SK-MEL-5 (cell line): ENCODE measurements around the gene TMEM115. TPM values are rescaled to one million over a fixed set of nuclear protein-coding genes. Genes with fewer than 3 reads are reported as not detected.

Source experiments
- DNase-seq: peaks from one replicate; pipeline ENCODE4 v3.0.0-alpha.2; 2016; ENCODE audit warnings: low read depth, low spot score
- in situ Hi-C: cut with HindIII; loops from 2 replicates; pipeline ENCODE4 v1.10.0; 2016; ENCODE audit warnings: low sequenced_read_pairs, high pct_unique_total_duplicates, low pct_unique_long_range_greater_than_20kb
- total RNA-seq: library from RNA; depleted of rRNA; stranded (reverse); fragments of >200 nt; shearing (Covaris generic); gene quantifications from 2 replicates; pipeline ENCODE4 v1.2.3, GENCODE V29; 2014

The TMEM115 gene
- total RNA-seq, 1 experiment from 2014 or later = 40.8 TPM

DNA sequence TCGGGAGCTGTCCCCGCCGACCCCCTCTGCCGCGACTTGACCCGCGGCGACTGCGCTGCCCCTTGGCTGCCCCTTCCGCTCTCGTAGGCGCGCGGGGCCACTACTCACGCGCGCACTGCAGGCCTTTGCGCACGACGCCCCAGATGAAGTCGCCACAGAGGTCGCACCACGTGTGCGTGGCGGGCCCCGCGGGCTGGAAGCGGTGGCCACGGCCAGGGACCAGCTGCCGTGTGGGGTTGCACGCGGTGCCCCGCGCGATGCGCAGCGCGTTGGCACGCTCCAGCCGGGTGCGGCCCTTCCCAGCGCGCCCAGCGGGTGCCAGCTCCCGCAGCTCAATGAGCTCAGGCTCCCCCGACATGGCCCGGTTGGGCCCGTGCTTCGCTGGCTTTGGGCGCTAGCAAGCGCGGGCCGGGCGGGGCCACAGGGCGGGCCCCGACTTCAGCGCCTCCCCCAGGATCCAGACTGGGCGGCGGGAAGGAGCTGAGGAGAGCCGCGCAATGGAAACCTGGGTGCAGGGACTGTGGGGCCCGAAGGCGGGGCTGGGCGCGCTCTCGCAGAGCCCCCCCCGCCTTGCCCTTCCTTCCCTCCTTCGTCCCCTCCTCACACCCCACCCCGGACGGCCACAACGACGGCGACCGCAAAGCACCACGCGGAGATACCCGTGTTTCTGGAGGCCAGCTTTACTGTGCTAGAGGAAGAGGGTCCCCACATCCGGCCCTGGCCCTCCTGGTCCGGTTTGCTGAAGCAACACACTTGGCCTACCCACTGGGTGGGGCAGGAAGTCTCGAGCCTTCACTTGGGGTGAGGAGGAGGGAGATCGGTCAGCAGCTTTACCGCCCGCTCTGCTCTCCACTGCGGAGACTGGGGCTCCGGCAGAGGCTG, 18.6 kb downstream of the TMEM115 start, which contains the start of gene RASSF1:
Gene RASSF1 (minus strand): TSS at position 389 of the 882 bp plus-strand sequence. CDS start 31 bp downstream, at position 358.
- in situ Hi-C loops = no loop called here
- no peak for DNase-seq

DNA sequence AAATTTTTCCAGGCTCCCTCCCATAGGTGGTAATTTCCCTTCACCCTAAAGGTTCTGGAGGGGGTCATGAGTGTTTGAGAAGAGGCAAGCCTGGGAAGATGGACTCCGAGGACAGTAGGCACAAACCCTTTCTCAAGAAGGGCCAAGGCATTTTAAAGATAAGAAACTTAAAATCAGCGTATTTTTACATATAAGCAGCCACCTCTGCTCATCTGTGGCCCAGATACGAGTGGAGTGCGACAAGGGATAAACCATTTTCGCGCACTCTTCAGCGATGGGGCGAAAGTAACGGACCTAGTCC, 19.2 kb downstream of the TMEM115 start:
- DNase-seq = no peak
- in situ Hi-C loops = no loop called here

DNA sequence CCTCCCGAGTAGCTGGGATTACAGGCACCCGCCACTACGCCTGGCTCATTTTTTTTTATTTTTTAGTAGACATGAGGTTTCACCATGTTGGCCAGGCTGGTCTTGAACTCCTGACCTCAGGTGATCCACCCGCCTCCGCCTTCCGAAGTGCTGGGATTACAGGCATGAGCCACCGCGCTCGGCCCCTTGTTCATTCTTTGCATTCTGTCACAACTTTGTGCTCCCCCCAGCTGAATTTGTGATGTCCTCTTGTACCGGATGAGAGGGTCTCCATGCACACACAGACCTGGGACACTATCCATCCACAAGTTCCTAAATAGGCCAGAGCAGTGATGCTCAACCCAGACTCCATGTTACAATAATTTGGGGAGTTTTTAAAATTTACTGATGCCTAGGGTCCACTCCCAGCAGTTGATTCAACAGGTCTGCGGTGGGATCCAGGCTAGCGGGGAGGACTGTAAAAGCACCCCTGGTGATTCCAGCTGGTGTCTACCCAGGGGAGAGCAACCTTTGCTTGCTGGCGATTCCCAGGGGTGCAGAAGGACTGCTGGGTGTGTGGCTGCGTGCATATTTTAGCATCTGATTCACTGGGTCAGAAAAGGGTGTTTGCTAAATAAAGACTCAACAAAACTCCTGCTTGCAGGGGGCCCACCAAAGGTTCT, 19.7 kb downstream of the TMEM115 start:
- in situ Hi-C loops = no loop called here
- no peak for DNase-seq

DNA sequence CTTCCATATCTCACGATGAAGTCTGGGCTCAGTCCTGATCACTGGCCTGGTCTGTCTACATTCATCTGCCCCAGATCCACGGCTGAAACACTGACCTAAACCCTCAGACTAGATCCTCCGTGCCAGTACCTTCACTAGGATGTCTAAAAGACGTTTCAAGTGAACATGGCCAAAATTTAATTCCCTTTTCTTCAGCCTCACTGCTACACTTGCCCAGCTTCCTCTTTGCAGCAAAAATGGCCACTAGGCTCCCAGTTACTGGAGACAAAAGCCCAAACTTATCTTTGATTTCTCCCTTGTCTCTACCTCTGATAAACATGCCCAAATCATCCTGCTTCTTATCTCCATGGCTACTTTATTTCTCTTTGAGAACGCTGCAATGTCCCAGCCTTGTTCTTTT, 20.4 kb downstream of the TMEM115 start:
- in situ Hi-C loops = no loop called here

DNA sequence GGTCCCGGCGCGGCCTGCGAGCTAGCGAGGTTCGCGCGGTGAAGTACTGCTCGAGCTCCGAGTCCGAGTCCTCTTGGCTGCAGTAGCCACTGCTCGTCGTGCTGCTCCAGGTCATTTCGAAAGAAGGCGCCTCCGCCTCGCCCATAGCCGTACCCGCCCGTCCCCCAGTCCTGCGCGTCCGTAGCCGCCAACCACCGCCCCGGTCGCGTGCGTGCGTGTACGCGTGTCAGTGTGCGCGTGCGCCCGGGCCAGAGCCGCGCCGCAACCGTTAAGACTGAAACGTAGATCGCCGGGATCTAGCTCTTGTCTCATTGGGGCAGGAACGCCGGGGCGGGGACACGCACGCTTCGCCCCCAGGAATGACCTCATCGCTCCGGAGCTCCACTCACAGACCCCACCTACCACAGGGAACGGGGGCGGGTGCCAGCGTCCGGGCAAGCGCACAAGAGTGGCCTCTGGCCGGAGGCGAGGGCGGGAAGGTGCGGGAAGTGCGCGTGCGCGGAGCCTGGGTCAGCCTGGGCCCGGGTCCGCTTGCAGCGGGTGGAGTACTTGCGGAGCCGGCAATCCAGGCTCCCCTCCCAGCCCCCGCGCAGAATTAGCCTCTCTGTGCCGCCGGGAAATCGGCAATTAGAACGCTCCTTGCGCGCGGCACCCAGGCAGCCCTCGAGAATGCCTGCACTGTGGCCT, 22.0 kb downstream of the TMEM115 start:
- DNase-seq = peak; percentile 99
- in situ Hi-C loops = no loop called here

More for the DNA sequence above, 20.4 kb downstream of the TMEM115 start:
- no peak for DNase-seq

DNA sequence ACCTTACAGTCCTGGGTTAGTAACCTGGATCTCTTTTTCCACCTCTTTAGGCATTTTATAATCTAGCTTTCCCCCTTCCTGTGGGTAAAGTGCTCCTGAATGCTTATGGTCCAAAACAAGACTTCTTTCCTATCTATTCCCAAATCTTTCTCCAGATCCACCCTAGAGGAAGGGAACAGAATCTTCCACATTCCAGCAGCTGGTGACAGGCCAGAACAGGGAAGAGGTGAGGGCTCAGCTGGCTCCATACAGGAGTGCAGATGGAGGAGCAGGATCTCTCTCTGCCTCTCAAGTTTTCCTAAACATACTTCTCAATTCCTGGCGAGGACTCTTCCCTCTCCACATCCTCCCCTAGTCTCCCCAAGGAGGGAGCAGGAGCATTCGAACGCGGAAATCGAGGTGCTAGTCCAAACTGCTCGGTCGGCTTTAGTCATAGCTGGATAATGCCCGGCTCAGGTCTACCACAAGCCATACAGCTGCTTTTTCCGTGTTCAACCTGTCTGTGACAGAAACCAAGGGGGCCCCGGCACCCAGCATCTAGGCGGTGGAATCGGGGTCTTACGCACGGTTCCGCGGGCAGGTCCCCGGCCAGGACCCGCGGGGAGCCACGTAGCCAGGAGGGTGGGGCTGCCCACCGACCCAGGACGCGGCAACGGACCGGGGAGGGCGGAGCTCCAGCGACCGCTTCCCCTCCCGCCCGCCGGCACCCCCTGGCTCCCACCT, 22.7 kb downstream of the TMEM115 start:
- in situ Hi-C loops = no loop called here
- no peak for DNase-seq

DNA sequence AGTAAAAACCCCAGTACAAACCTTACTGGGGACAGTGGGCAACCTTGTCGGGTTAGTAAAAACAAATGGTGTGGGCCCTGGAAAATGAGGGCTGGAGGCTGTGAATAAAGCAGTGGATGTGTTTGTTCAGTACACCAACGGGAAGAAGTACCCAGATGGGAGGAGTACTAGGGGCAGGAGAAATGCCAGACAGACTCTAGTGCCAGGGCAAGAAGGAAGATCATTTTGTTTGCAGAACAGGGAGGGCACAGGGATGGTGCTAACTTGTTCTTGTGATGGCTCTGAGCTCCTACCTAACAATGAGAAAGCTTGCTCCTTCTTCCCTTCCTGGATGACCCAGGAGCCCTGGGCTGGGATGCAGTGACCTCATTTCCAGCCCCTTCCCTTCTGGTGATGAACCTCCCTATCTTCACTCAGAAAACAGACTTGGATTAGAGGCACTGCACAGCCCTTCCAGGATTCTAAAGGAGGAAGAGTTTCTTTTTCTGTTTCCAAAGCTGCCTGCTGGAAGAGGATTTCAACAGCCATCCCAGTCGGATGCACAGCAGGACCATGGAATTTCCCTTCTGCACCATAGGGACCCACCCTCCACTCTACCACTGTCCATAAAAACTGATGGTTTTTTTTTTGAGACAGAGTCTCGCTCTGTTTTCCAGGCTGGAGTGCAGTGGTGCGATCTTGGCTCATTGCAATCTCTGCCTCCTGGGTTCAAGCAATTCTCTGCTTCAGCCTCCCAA, 24.8 kb downstream of the TMEM115 start:
- in situ Hi-C loops = no loop called here
- DNase-seq = no peak

DNA sequence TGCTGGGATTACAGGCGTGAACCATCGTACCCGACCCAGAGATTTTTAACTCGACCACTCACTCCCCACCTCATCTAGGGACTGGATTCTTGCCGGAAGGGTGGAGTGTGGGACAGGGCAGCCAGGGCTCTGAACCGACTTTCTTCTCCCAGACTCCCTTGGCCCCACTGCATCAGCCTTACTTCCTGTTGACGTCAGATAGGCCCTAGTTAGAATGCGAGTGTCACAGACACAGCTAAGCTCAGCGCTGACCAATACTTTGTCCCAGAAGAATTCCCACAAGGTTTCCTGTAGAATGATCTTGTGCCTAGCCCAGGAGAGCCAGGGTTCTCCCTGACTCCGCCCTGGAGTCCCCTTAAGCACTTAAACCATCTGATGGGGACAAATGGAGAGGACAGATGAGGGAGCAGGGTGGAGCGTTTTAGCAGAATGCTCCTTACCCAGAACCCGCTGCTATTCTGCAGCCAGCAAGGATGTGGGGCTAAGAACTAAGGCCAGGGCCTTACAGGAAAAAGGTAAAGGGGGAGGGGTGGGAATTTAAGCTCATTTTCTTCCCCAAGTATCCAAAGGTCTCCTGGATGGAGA, 25.5 kb downstream of the TMEM115 start:
- peak; percentile 58 for DNase-seq
- in situ Hi-C loops = no loop called here

DNA sequence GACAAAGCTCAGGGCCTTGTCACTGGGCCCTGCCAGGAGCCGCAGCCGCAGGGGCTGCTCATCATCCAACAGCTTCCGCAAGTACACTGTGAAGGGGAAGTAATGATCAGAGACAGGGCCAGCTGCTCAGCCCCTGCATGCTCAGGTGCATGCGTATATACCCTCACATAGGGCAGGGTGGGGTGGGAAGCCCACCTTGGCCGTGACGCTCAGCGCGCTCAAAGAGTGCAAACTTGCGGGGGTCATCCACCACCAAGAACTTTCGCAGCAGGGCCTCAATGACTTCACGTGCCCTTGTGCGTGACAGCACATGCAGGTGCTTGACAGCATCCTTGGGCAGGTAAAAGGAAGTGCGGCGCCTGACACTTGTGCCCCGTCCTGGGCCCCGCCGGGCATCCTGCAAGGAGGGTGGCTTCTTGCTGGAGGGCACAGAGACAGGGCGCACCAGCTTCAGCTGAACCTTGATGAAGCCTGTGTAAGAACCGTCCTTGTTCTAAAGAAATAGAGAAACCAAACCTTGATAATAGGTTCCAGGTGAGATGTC, 27.9 kb downstream of the TMEM115 start:
- in situ Hi-C loops = no loop called here
- DNase-seq = no peak

DNA sequence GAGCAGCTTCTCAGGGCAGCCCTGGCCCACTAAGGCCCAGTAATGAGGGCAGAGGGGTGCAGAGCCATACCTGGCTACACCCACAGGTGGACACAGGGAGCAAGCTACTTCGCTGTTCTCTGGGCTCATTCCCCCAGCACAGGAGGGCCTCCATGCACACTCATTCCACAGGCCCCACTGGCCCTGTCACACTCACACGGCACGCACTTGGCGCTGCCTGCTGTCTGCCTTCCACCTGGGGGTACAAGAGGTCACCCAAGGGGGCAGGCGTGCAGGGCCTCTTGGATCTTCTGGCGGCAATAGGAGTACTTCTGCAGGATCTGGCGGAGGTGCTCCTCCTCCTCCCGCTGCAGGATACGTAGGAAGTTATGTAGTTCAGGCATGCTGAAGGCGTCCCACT, 29.0 kb downstream of the TMEM115 start:
- in situ Hi-C loops = no loop called here
- no peak for DNase-seq

DNA sequence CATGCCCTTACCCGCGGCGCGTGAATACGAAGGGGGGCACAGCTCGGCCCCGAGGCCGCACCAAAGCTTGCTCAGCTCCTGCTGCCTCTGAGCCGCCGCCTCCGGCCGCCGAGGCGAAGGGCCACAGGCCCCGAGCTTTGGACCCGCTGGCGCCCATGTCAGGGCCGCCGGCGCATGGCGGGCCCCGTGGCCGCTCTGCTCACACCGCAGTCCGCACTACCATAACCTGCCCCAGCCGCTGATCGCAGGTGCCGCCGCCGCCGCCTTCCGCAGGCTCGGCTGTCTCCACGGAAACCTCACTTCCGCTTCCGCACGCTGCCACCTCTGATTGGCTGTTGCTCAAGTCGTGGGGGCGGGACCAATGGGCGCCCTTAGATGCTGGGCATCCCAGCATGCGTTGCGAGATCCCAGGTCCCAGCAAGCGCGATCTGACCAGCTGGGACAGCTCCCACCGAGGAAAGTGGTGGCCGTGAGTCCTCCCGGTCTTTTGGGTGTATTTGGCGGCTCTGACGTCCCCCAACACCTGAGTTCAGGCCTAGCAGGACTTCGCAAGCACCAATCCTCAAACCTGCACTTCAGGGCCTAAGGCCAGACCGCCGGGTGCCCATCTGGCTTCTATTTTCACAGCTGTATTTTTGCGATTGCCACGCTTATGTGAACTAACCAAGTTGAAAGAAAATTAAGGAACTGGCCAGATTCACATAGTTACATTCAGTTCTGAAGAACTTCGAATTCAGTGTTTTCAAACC, 31.2 kb downstream of the TMEM115 start, which contains the start of gene TUSC2:
Gene TUSC2 (minus strand): TSS at position 281 of the 749 bp plus-strand sequence. CDS start 124 bp downstream, at position 157.
- in situ Hi-C loops = no loop called here
- peak; percentile 97 for DNase-seq

DNA sequence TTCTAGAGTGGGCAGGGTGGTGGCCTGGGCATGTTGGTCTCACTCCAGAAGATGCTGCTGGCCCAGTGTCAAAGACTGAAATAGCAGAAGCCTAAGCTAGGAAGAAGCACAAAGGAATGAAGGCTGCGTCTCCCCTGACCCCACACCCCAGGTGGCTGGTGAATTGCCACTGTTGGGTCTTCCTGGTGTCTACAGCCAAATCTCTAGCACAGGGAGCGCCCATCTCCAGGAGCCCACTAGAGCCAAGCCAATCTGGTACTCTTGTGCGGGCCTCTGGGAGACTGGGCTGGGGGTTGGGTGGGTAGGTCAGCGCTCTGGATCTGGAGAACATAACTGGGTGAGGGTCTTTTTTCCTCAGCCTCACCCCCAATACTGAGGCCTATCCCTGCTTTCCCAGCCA, 32.2 kb downstream of the TMEM115 start:
- in situ Hi-C loops = no loop called here
- DNase-seq = no peak

DNA sequence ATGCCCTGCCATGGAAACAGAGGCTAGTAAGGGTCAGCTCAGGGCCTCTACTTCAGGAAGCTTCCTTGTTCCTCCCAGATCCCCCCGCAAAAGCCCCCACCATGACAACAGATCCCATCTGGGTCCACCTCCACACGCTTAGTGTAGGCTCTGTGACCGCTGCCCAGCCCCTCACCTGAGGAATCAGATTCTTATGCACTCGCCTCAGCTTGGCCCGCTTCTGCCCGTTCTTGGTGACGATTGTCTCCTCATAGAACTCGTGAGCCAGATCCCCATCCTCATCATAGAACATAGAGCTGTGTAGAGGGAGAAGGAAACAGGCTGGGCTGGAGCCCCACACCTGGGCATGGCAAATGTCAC, 33.2 kb downstream of the TMEM115 start:
- in situ Hi-C loops = no loop called here
- DNase-seq = no peak

DNA sequence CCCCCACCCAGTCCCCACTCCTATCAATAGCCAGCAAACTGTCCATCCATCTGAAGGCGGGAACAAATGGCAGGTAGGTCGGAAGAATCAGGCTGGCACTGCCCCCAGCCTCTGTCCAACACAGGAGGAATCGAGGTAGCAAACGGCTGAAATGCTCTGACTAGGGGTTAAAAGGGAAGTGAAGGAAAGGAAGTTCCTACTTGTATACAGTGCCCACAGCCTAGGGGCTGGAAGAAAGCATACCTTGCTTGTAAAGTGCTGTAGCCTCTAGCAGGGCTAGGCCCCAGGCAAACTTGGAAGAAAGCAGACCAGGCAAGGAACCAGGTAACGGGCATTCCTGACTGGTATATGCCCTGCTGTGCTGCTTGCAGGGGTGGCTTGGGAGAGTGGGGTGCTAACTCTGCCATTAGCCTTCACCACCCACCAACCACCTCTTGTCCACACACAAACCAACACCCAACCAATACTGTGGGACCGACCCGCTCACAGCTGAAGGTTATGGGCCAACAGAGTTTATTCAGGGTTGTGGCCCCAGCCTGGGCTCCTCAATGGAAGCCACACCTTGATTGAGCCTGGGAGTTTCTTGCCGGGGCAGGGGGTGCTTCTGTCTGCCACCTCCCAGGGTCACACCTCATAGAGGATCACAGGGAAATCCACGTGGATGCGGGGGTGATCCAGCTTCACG, 33.7 kb downstream of the TMEM115 start:
- DNase-seq = no peak
- in situ Hi-C loops = no loop called here

DNA sequence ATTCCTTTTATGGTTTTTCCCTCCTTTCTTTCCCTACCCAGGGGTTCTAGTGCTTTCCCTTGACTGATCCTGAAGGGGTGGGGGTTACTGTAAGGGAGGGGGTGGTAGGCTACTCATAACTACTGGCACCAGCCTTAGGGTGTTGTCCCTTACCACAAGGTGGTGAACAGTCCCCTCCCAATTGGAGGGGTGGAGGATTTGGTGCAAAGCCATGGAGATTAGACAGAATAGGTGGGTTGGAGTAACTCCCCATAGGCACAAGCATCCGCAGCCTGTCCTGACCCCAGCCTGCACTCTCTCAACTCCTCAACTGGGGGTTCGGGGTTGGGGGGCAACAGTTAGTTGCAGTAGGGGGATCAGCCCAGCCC, 34.2 kb downstream of the TMEM115 start:
- in situ Hi-C loops = no loop called here
- DNase-seq = no peak
